HepG2 (cell line): ENCODE measurements around the gene PSMC3IP. TPM values are rescaled to one million over a fixed set of nuclear protein-coding genes. Genes with fewer than 3 reads are reported as not detected.

Source experiments
- ATAC-seq: fragments of 200-7000 bp; cut with Tn5 transposase; 3 replicates; pipeline ENCODE4 v1.9.1; 2020; ENCODE audit warnings: mild to moderate bottlenecking, moderate library complexity
- BruUV-seq: library from RNA; stranded (reverse); fragments of 400-500 nt; replicated peaks from 2 replicates; lab custom pipeline; 2021; lab: Mats Ljungman, UMichigan
- CTCF ChIA-PET: fragments of 300-600 bp; formaldehyde crosslinking; extraction: SDS; loops from one replicate; lab custom pipeline; 2021; ENCODE audit warnings: low total read pairs, inconsistent platforms, low intra/inter-chr PET ratio; lab: Yijun Ruan, JAX
- POLR2A ChIA-PET: fragments of 350-600 bp; sonication (Branson Sonifier 250); formaldehyde crosslinking; loops from one replicate; lab custom pipeline; 2020; ENCODE audit warnings: antibody characterized with exemption, inconsistent platforms; lab: Yijun Ruan, JAX
- DNase-seq: peaks from one replicate; pipeline ENCODE4 v3.0.0-alpha.2; 2015; ENCODE audit warnings: low spot score
- FAIRE-seq: peaks from 3 replicates; lab custom pipeline; 2011; peaks lifted over from hg19 to GRCh38; lab: Jason Lieb, UNC
- H2AFZ ChIP-seq: one replicate; pipeline ENCODE4 v1.6.1; 2011; ENCODE audit warnings: low read length, inconsistent platforms
- H3K27ac ChIP-seq: fragments of 300-600 bp; 3 replicates; pipeline ENCODE4 v1.8.0; 2011; ENCODE audit warnings: mixed run types, mild to moderate bottlenecking, mixed read lengths, low read length, inconsistent platforms; ENCODE audit not compliant: insufficient read depth; ENCODE audit errors: extremely low read length
- H3K27me3 ChIP-seq, 2 experiments: fragments of 200-600 bp in 1 of 2; 2 replicates in 1 of 2; 3 replicates in 1 of 2; pipeline versions ENCODE4 v1.6.0 to v1.8.0; 2011; ENCODE audit warnings: low read length in 2 of 2, mild to moderate bottlenecking in 2 of 2, moderate library complexity in 2 of 2, inconsistent platforms in 1 of 2; ENCODE audit not compliant: insufficient read depth in 2 of 2, control insufficient read depth in 1 of 2
- H3K36me3 ChIP-seq, 2 experiments: fragments of 200-600 bp in 1 of 2; replicated peaks in 1 of 2; 2 replicates in 1 of 2; 3 replicates in 1 of 2; pipeline versions ENCODE4 v1.5.1 to v1.8.0; 2011; ENCODE audit warnings: low read length in 2 of 2, inconsistent platforms in 1 of 2; ENCODE audit not compliant: insufficient read depth in 2 of 2, control insufficient read depth in 1 of 2
- H3K4me1 ChIP-seq: 2 replicates; pipeline ENCODE4 v1.5.1; 2012; ENCODE audit warnings: low read length, inconsistent platforms; ENCODE audit not compliant: insufficient read depth
- H3K4me2 ChIP-seq: 2 replicates; pipeline ENCODE4 v1.6.0; 2011; ENCODE audit warnings: low read depth, low read length, inconsistent platforms
- H3K4me3 ChIP-seq, 3 experiments: fragments of 200-600 bp in 1 of 3; sonication (generic), shearing (Covaris generic) in 1 of 3; replicated peaks in 1 of 3; 2 replicates each; pipeline ENCODE4 v1.5.1; 2011 to 2016; ENCODE audit warnings: low read length in 3 of 3, inconsistent platforms in 2 of 3, low read depth in 2 of 3, mild to moderate bottlenecking in 2 of 3, control low read depth in 1 of 3, mixed read lengths in 1 of 3; ENCODE audit not compliant: insufficient read depth in 1 of 3
- H3K79me2 ChIP-seq: one replicate; pipeline ENCODE4 v1.6.1; 2011; ENCODE audit warnings: low read length, inconsistent platforms; ENCODE audit not compliant: insufficient read depth
- H3K9ac ChIP-seq: 2 replicates; pipeline ENCODE4 v1.6.0; 2011; ENCODE audit warnings: mild to moderate bottlenecking, low read depth, low read length, inconsistent platforms; ENCODE audit not compliant: insufficient read depth
- H3K9me3 ChIP-seq: 2 replicates; pipeline ENCODE4 v1.5.1; 2012; ENCODE audit warnings: mild to moderate bottlenecking, low read length
- H4K20me1 ChIP-seq: 2 replicates; pipeline ENCODE4 v1.6.0; 2011; ENCODE audit warnings: inconsistent platforms, mild to moderate bottlenecking, low read length, moderate library complexity; ENCODE audit not compliant: insufficient read depth
- DRAP1 ChIP-seq: IDR thresholded peaks from 2 replicates; pipeline ENCODE4 v1.6.1; 2016; ENCODE audit warnings: missing genetic modification reagents, missing compliant biosample characterization
- MED1 ChIP-seq: sonication (generic); formaldehyde crosslinking; IDR thresholded peaks from 2 replicates; pipeline ENCODE4 v1.4.0; 2020; ENCODE audit warnings: missing genetic modification reagents
- SMARCE1 ChIP-seq: fragments of 450-650 bp; IDR thresholded peaks from 2 replicates; pipeline ENCODE4 v1.6.1; 2017; ENCODE audit warnings: borderline replicate concordance
- SRSF9 ChIP-seq: fragments of 200-400 bp; formaldehyde crosslinking; IDR thresholded peaks from 2 replicates; pipeline ENCODE4 v1.6.1; 2018; ENCODE audit warnings: borderline replicate concordance, mild to moderate bottlenecking, low read depth, low read length; ENCODE audit not compliant: insufficient read depth, poor library complexity, severe bottlenecking
- ZNF331 ChIP-seq: sonication (generic); formaldehyde crosslinking; IDR thresholded peaks from 2 replicates; pipeline ENCODE4 v1.4.0; 2020; ENCODE audit warnings: missing genetic modification reagents
- WGBS: methylation state at CpG from one replicate; pipeline ENCODE4 v1.1.6; 2017; ENCODE audit warnings: low lambda C conversion rate; 5-methylcytosine and 5-hydroxymethylcytosine counted together
- in situ Hi-C: cut with HindIII; loops from 2 replicates; pipeline ENCODE4 v1.10.0; 2017; ENCODE audit warnings: low pct_unique_long_range_greater_than_20kb; ENCODE audit not compliant: extremely low pct_ligation_motif_present
- intact Hi-C: fragments of 100-400 bp; cut with micrococcal nuclease; formaldehyde crosslinking; loops from one replicate; pipeline ENCODE4 v1.10.0; 2022; ENCODE audit not compliant: unreplicated experiment
- polyA plus RNA-seq, 8 experiments: library from polyadenylated mRNA; depleted of rRNA in 3 of 8; stranded (reverse) in 7 of 8; unstranded in 1 of 8; fragments of >200 nt; fragmentation: Illumina TruSeq in 4 of 8; extraction: Trizol in 4 of 8; gene quantifications; 2 replicates each; pipeline versions ENCODE4 v1.2.1 to v1.2.3, GENCODE V29; 2011 to 2016; ENCODE audit warnings: low read depth in 4 of 8, missing spikeins in 1 of 8, mixed read lengths in 1 of 8; ENCODE audit not compliant: insufficient read depth in 1 of 8
- total RNA-seq, 5 experiments: library from RNA; depleted of rRNA; stranded (reverse); fragments of >200 nt; fragmentation: Illumina TruSeq; extraction: Trizol; gene quantifications; 2 replicates each; pipeline ENCODE4 v1.2.3, GENCODE V29; 2016; ENCODE audit warnings: low read depth in 1 of 5
- TF ChIP-seq, protein P1 (sequence below): sonication (generic); formaldehyde crosslinking; IDR thresholded peaks from 2 replicates; pipeline ENCODE4 v1.4.0; 2020; ENCODE audit warnings: low read depth, mild to moderate bottlenecking, missing genetic modification reagents
- TF ChIP-seq, protein P2 (sequence below), 2 experiments: IDR thresholded peaks; 2 replicates each; pipeline ENCODE4 v1.6.1; 2011 to 2012; ENCODE audit warnings: low read length in 2 of 2, borderline replicate concordance in 1 of 2, low read depth in 1 of 2, mild to moderate bottlenecking in 1 of 2, moderate library complexity in 1 of 2
- TF ChIP-seq, protein P3 (sequence below): sonication (generic); formaldehyde crosslinking; IDR thresholded peaks from 2 replicates; pipeline ENCODE4 v1.4.0; 2020; ENCODE audit warnings: missing genetic modification reagents

PSMC3IP gene
- total and polyA plus RNA-seq, 2 of the 13 experiments (the other 11 are each of a cell fraction or from before 2014, with no cell fraction given): 6.5 to 22.4 TPM

DNA sequence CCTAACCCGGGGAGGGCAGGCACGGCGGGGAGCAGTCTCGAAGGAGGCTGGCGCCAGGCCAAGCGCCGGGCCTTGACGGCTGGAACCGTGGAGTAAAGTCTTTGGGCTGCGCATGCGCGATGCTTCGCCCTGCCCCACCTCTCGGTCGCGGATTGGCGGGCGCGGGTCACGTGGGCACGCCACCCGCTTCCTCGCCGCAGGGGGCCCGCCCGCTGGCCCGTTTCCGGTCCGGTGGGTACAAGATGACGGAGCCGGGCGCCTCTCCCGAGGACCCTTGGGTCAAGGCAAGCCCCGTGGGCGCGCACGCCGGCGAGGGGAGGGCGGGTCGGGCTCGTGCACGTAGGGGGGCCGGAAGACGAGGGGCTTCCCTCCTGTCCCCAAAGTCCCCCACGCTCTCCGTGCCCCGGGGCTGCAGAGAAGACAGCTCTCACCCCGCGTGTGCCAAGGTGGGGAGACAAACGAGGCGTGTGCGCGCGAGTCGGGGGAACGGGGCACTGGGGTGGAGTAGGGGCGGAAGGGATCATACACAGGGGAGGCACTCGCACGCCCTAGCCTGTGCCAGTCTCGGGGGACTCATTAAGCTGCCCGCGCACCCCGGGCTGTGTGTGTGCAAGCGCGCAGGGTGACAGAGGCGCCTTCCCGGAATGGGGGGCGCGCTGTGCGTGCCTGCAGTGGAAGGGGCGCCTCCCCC lies 10.5 kb downstream of the PSMC3IP start, which contains the start of gene MLX:
MLX (plus strand) TSS at position 218 of the 691 bp plus-strand sequence; CDS start at position 243, 25 bp downstream.
- H3K4me1 ChIP-seq: peaks cover 72% of the 10 kb centered on the region
- peaks cover 33 to 56% of the 10 kb centered on the region in 2 experiments for H3K36me3 ChIP-seq
- ChIA-PET POLR2A (interaction anchor here (1.0 to 8.5 kb wide), 11 partner anchors 9 to 265 kb away, joined by 3 to 128 read pairs (median 5); partner anchors contain the start of genes HSD17B1, NAGLU, PSMC3IP and PSME3), CTCF (no interaction called here)
- peak within 1 kb of the TSS; percentile 99 for H3K4me2 ChIP-seq
- peak within 1 kb of the TSS; percentile 91 for H3K27ac ChIP-seq
- no peaks in the 10 kb centered on the region; a peak in 1 of 5 replicates for H3K27me3 ChIP-seq
- H3K9ac ChIP-seq: peak within 1 kb of the TSS; percentile 88
- peaks cover 41% of the 10 kb centered on the region for H3K79me2 ChIP-seq
- H3K4me3 ChIP-seq: peak within 1 kb of the TSS; percentile 67 to 93 (median 91)
- ATAC-seq (peak; percentile 64), DNase-seq (peak; percentile 91), FAIRE-seq (peak; percentile 51)
- BruUV-seq: no TSS peak
- H4K20me1 ChIP-seq: no peaks in the 10 kb centered on the region
- H2AFZ ChIP-seq: no peak within 1 kb of the TSS
- intact Hi-C loops: loop anchor here (1.0 kb wide), 1 partner anchor 10 kb away; the partner anchor contains the start of gene PSMC3IP
- in situ Hi-C loops: no loop called here
- under 1% methylated on average over 21 of the region's 72 CpGs for WGBS
- no peaks in the 10 kb centered on the region for H3K9me3 ChIP-seq
- TF ChIP-seq MED1 (CRISPR knock-in tag): peak; percentile 84
- TF ChIP-seq DRAP1 (CRISPR knock-in tag): peak; percentile 89; the same call in 1 of the 2 replicates
- 0 out of 2 replicates have a peak, but pooled peaks have one; percentile 35 for TF ChIP-seq ZNF331 (CRISPR knock-in tag)
- TF ChIP-seq, protein P1, sequence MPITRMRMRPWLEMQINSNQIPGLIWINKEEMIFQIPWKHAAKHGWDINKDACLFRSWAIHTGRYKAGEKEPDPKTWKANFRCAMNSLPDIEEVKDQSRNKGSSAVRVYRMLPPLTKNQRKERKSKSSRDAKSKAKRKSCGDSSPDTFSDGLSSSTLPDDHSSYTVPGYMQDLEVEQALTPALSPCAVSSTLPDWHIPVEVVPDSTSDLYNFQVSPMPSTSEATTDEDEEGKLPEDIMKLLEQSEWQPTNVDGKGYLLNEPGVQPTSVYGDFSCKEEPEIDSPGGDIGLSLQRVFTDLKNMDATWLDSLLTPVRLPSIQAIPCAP (CRISPR knock-in tag): peak; percentile 24; the same call in 1 of the 2 replicates
- TF ChIP-seq SMARCE1: no peak
- TF ChIP-seq, protein P2, sequence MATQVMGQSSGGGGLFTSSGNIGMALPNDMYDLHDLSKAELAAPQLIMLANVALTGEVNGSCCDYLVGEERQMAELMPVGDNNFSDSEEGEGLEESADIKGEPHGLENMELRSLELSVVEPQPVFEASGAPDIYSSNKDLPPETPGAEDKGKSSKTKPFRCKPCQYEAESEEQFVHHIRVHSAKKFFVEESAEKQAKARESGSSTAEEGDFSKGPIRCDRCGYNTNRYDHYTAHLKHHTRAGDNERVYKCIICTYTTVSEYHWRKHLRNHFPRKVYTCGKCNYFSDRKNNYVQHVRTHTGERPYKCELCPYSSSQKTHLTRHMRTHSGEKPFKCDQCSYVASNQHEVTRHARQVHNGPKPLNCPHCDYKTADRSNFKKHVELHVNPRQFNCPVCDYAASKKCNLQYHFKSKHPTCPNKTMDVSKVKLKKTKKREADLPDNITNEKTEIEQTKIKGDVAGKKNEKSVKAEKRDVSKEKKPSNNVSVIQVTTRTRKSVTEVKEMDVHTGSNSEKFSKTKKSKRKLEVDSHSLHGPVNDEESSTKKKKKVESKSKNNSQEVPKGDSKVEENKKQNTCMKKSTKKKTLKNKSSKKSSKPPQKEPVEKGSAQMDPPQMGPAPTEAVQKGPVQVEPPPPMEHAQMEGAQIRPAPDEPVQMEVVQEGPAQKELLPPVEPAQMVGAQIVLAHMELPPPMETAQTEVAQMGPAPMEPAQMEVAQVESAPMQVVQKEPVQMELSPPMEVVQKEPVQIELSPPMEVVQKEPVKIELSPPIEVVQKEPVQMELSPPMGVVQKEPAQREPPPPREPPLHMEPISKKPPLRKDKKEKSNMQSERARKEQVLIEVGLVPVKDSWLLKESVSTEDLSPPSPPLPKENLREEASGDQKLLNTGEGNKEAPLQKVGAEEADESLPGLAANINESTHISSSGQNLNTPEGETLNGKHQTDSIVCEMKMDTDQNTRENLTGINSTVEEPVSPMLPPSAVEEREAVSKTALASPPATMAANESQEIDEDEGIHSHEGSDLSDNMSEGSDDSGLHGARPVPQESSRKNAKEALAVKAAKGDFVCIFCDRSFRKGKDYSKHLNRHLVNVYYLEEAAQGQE (IDR thresholded peaks at IDR 0.05; ENCODE audit: borderline replicate concordance in 1 of 2, low read depth in 1 of 2, low read length in 2 of 2): no peak
- TF ChIP-seq SRSF9: no peak
- TF ChIP-seq, protein P3, sequence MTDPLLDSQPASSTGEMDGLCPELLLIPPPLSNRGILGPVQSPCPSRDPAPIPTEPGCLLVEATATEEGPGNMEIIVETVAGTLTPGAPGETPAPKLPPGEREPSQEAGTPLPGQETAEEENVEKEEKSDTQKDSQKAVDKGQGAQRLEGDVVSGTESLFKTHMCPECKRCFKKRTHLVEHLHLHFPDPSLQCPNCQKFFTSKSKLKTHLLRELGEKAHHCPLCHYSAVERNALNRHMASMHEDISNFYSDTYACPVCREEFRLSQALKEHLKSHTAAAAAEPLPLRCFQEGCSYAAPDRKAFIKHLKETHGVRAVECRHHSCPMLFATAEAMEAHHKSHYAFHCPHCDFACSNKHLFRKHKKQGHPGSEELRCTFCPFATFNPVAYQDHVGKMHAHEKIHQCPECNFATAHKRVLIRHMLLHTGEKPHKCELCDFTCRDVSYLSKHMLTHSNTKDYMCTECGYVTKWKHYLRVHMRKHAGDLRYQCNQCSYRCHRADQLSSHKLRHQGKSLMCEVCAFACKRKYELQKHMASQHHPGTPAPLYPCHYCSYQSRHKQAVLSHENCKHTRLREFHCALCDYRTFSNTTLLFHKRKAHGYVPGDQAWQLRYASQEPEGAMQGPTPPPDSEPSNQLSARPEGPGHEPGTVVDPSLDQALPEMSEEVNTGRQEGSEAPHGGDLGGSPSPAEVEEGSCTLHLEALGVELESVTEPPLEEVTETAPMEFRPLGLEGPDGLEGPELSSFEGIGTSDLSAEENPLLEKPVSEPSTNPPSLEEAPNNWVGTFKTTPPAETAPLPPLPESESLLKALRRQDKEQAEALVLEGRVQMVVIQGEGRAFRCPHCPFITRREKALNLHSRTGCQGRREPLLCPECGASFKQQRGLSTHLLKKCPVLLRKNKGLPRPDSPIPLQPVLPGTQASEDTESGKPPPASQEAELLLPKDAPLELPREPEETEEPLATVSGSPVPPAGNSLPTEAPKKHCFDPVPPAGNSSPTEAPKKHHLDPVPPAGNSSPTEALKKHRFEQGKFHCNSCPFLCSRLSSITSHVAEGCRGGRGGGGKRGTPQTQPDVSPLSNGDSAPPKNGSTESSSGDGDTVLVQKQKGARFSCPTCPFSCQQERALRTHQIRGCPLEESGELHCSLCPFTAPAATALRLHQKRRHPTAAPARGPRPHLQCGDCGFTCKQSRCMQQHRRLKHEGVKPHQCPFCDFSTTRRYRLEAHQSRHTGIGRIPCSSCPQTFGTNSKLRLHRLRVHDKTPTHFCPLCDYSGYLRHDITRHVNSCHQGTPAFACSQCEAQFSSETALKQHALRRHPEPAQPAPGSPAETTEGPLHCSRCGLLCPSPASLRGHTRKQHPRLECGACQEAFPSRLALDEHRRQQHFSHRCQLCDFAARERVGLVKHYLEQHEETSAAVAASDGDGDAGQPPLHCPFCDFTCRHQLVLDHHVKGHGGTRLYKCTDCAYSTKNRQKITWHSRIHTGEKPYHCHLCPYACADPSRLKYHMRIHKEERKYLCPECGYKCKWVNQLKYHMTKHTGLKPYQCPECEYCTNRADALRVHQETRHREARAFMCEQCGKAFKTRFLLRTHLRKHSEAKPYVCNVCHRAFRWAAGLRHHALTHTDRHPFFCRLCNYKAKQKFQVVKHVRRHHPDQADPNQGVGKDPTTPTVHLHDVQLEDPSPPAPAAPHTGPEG (CRISPR knock-in tag): no peak
